HEK293 (cell line): ENCODE measurements around the gene FUT8.

Experiments used
- CTCF ChIA-PET: fragments of 350-600 bp; formaldehyde crosslinking; extraction: SDS; loops from one replicate; lab custom pipeline; 2021; ENCODE audit warnings: antibody characterized with exemption; lab: Yijun Ruan, JAX
- POLR2A ChIA-PET: fragments of 300-600 bp; formaldehyde crosslinking; extraction: SDS; loops from one replicate; lab custom pipeline; 2020; ENCODE audit warnings: antibody characterized with exemption, inconsistent platforms; lab: Yijun Ruan, JAX
- H3K27ac ChIP-seq: fragments of 200-500 bp; sonication (Bioruptor generic); 2 replicates; pipeline ENCODE4 v1.5.1; 2014; ENCODE audit warnings: low read depth, low read length, control low read depth, inconsistent platforms; ENCODE audit errors: extremely low read depth
- H3K36me3 ChIP-seq, 2 experiments: fragments of 200-500 bp in 1 of 2; sonication (Bioruptor generic) in 1 of 2; 1 replicate in 1 of 2; 2 replicates in 1 of 2; pipeline ENCODE4 v1.5.1; 2014 to 2017; ENCODE audit warnings: inconsistent platforms in 2 of 2, low read length in 2 of 2; ENCODE audit not compliant: control insufficient read depth in 2 of 2, insufficient read depth in 1 of 2
- H3K4me1 ChIP-seq: fragments of 200-500 bp; sonication (Bioruptor generic); 2 replicates; pipeline ENCODE4 v1.5.1; 2014; ENCODE audit warnings: mild to moderate bottlenecking, low read length, inconsistent platforms; ENCODE audit not compliant: control insufficient read depth, insufficient read depth
- H3K4me3 ChIP-seq: 2 replicates; pipeline ENCODE4 v1.5.1; 2011; ENCODE audit warnings: low read depth, mild to moderate bottlenecking, control low read depth, low read length, moderate library complexity
- H3K9me3 ChIP-seq: fragments of 200-500 bp; sonication (Bioruptor generic); 2 replicates; pipeline ENCODE4 v1.5.1; 2014; ENCODE audit warnings: low read depth, low read length, inconsistent platforms; ENCODE audit not compliant: control insufficient read depth, insufficient read depth
- FEZF1 ChIP-seq: fragments of 450-650 bp; formaldehyde crosslinking; IDR thresholded peaks from 2 replicates; pipeline ENCODE4 v1.5.1; 2016; ENCODE audit warnings: missing biosample characterization, missing genetic modification characterization
- HOXC10 ChIP-seq: sonication (generic); formaldehyde crosslinking; IDR thresholded peaks from 2 replicates; pipeline ENCODE4 v1.8.1; 2023; ENCODE audit warnings: mild to moderate bottlenecking, missing genetic modification reagents
- HOXD13 ChIP-seq: sonication (generic); formaldehyde crosslinking; IDR thresholded peaks from 2 replicates; pipeline ENCODE4 v1.8.0; 2022; ENCODE audit warnings: missing genetic modification reagents, borderline replicate concordance
- IKZF3 ChIP-seq: fragments of 450-650 bp; IDR thresholded peaks from 2 replicates; pipeline ENCODE4 v1.5.0; 2018; ENCODE audit warnings: missing biosample characterization, mild to moderate bottlenecking, missing genetic modification characterization, moderate library complexity
- KLF7 ChIP-seq: fragments of 450-650 bp; formaldehyde crosslinking; IDR thresholded peaks from 2 replicates; pipeline ENCODE4 v1.5.1; 2016; ENCODE audit warnings: missing biosample characterization, missing genetic modification characterization, borderline replicate concordance
- KLF8 ChIP-seq: fragments of 450-650 bp; formaldehyde crosslinking; IDR thresholded peaks from 2 replicates; pipeline ENCODE4 v1.5.1; 2016; ENCODE audit warnings: missing biosample characterization, missing genetic modification characterization
- MYNN ChIP-seq: fragments of 450-650 bp; formaldehyde crosslinking; IDR thresholded peaks from 2 replicates; pipeline ENCODE4 v1.5.1; 2016; ENCODE audit warnings: missing biosample characterization, missing genetic modification characterization, borderline replicate concordance
- PRDM1 ChIP-seq: fragments of 450-650 bp; formaldehyde crosslinking; IDR thresholded peaks from 2 replicates; pipeline ENCODE4; 2016; ENCODE audit warnings: missing biosample characterization, missing genetic modification characterization
- SALL2 ChIP-seq: fragments of 450-650 bp; formaldehyde crosslinking; IDR thresholded peaks from 2 replicates; pipeline ENCODE4 v1.5.0; 2017; ENCODE audit warnings: missing biosample characterization, mild to moderate bottlenecking, missing genetic modification characterization, borderline replicate concordance
- TSHZ1 ChIP-seq: fragments of 450-650 bp; formaldehyde crosslinking; IDR thresholded peaks from 2 replicates; pipeline ENCODE4 v1.5.1; 2016; ENCODE audit warnings: missing biosample characterization, missing genetic modification characterization, borderline replicate concordance
- ZBTB8A ChIP-seq: fragments of 450-650 bp; formaldehyde crosslinking; IDR thresholded peaks from 2 replicates; pipeline ENCODE4 v1.5.1; 2016; ENCODE audit warnings: missing biosample characterization, missing genetic modification characterization
- ZFHX2 ChIP-seq: fragments of 450-650 bp; formaldehyde crosslinking; conservative IDR thresholded peaks from 2 replicates; pipeline ENCODE4 v1.5.1; 2016; ENCODE audit warnings: missing biosample characterization, missing genetic modification characterization
- ZFP41 ChIP-seq: fragments of 450-650 bp; formaldehyde crosslinking; IDR thresholded peaks from 2 replicates; pipeline ENCODE4 v1.5.1; 2016; ENCODE audit warnings: missing biosample characterization, missing genetic modification characterization, borderline replicate concordance
- ZNF155 ChIP-seq: fragments of 450-650 bp; formaldehyde crosslinking; IDR thresholded peaks from 2 replicates; pipeline ENCODE4 v1.5.1; 2016; ENCODE audit warnings: missing biosample characterization, missing genetic modification characterization
- ZNF214 ChIP-seq: fragments of 450-650 bp; formaldehyde crosslinking; IDR thresholded peaks from 2 replicates; pipeline ENCODE4 v1.5.1; 2017; ENCODE audit warnings: missing biosample characterization, mild to moderate bottlenecking, missing genetic modification characterization, borderline replicate concordance
- ZNF248 ChIP-seq: fragments of 450-650 bp; formaldehyde crosslinking; IDR thresholded peaks from 2 replicates; pipeline ENCODE4 v1.5.1; 2017; ENCODE audit warnings: missing biosample characterization, missing genetic modification characterization
- ZNF26 ChIP-seq: fragments of 450-650 bp; formaldehyde crosslinking; IDR thresholded peaks from 2 replicates; pipeline ENCODE4 v1.5.1; 2016; ENCODE audit warnings: missing biosample characterization, missing genetic modification characterization
- ZNF488 ChIP-seq: fragments of 450-650 bp; formaldehyde crosslinking; IDR thresholded peaks from 2 replicates; pipeline ENCODE4 v1.5.1; 2016; ENCODE audit warnings: missing biosample characterization, missing genetic modification characterization
- ZNF501 ChIP-seq: fragments of 450-650 bp; formaldehyde crosslinking; IDR thresholded peaks from 2 replicates; pipeline ENCODE4 v1.5.1; 2016; ENCODE audit warnings: missing biosample characterization, missing genetic modification characterization
- ZNF624 ChIP-seq: fragments of 450-650 bp; formaldehyde crosslinking; IDR thresholded peaks from 2 replicates; pipeline ENCODE4 v1.5.1; 2017; ENCODE audit warnings: missing biosample characterization, missing genetic modification characterization
- ZNF645 ChIP-seq: fragments of 450-650 bp; formaldehyde crosslinking; IDR thresholded peaks from 2 replicates; pipeline ENCODE4; 2016; ENCODE audit warnings: missing biosample characterization, missing genetic modification characterization
- ZNF670 ChIP-seq: fragments of 450-650 bp; formaldehyde crosslinking; IDR thresholded peaks from 2 replicates; pipeline ENCODE4 v1.5.1; 2016; ENCODE audit warnings: missing biosample characterization, missing genetic modification characterization, low read depth
- ZNF677 ChIP-seq: fragments of 450-650 bp; IDR thresholded peaks from 2 replicates; pipeline ENCODE4 v1.5.0; 2018; ENCODE audit warnings: missing biosample characterization, mild to moderate bottlenecking, missing genetic modification characterization, moderate library complexity
- ZNF692 ChIP-seq: fragments of 450-650 bp; formaldehyde crosslinking; IDR thresholded peaks from 2 replicates; pipeline ENCODE4 v1.5.1; 2016; ENCODE audit warnings: missing biosample characterization, missing genetic modification characterization
- ZXDB ChIP-seq: fragments of 450-650 bp; formaldehyde crosslinking; IDR thresholded peaks from 2 replicates; pipeline ENCODE4 v1.5.1; 2016; ENCODE audit warnings: missing biosample characterization, missing genetic modification characterization

The FUT8 gene

GRCh38 chr14:65685572-65685971, 273.0 kb downstream of the FUT8 start:
- H3K27ac ChIP-seq: no peak overlapping the region
- POLR2A ChIA-PET: no interaction called here
- TF ChIP-seq IKZF3 (tag by site-specific recombination): no peak
- no peak for TF ChIP-seq HOXC10 (CRISPR knock-in tag)
- no peak for TF ChIP-seq ZNF670 (tag by site-specific recombination)
- TF ChIP-seq ZNF155 (tag by site-specific recombination): no peak
- no peak for TF ChIP-seq PRDM1 (tag by site-specific recombination)
- no peak for TF ChIP-seq TSHZ1 (tag by site-specific recombination)
- TF ChIP-seq, all 188 proteins: peak for 0
- H3K4me3 ChIP-seq: no peak overlapping the region
- H3K9me3 ChIP-seq: no peaks in the 10 kb centered on the region
- CTCF ChIA-PET: interaction anchor here (0.9 kb wide), 1 partner anchor 139 kb away, joined by 3 read pairs; no protein-coding TSS in a partner anchor
- no peaks in the 10 kb centered on the region for H3K4me1 ChIP-seq
- H3K36me3 ChIP-seq: no peaks in the 10 kb centered on the region

GRCh38 chr14:65686761-65687160, 274.2 kb downstream of the FUT8 start:
- Histone ChIP-seq H3K9me3 (no peaks in the 10 kb centered on the region), H3K4me3 (no peak overlapping the region), H3K36me3 (no peaks in the 10 kb centered on the region), H3K4me1 (no peaks in the 10 kb centered on the region), H3K27ac (no peak overlapping the region)
- TF ChIP-seq ZFHX2 (tag by site-specific recombination) (no peak), ZNF624 (tag by site-specific recombination) (no peak), MYNN (tag by site-specific recombination) (no peak), ZNF488 (no peak), ZNF645 (tag by site-specific recombination) (no peak), ZNF501 (tag by site-specific recombination) (no peak)
- POLR2A ChIA-PET: no interaction called here
- CTCF ChIA-PET: interaction anchor here (0.9 kb wide), 1 partner anchor 138 kb away, joined by 3 read pairs; no protein-coding TSS in a partner anchor

GRCh38 chr14:65689070-65689469, 276.5 kb downstream of the FUT8 start:
- ChIA-PET POLR2A (no interaction called here), CTCF (interaction anchor here (0.7 kb wide), 1 partner anchor 18 kb away, joined by 3 read pairs; no protein-coding TSS in a partner anchor)
- no peaks in the 10 kb centered on the region for H3K36me3 ChIP-seq
- H3K4me3 ChIP-seq: no peak overlapping the region
- no peaks in the 10 kb centered on the region for H3K4me1 ChIP-seq
- no peak overlapping the region for H3K27ac ChIP-seq
- H3K9me3 ChIP-seq: no peaks in the 10 kb centered on the region
- no peak for TF ChIP-seq ZNF26 (tag by site-specific recombination)
- no peak for TF ChIP-seq HOXD13 (CRISPR knock-in tag)
- TF ChIP-seq ZNF214 (tag by site-specific recombination): no peak
- no peak for TF ChIP-seq ZNF692 (tag by site-specific recombination)
- no peak for TF ChIP-seq ZFP41 (tag by site-specific recombination)
- no peak for TF ChIP-seq ZNF677 (tag by site-specific recombination)
- TF ChIP-seq ZBTB8A (tag by site-specific recombination): no peak
- no peak for TF ChIP-seq KLF8
- TF ChIP-seq ZXDB (tag by site-specific recombination): no peak
- TF ChIP-seq SALL2 (tag by site-specific recombination): no peak
- no peak for TF ChIP-seq KLF7 (tag by site-specific recombination)
- no peak for TF ChIP-seq ZNF248
- TF ChIP-seq FEZF1 (tag by site-specific recombination): no peak
